GM23338 (cell line): ENCODE data around the gene NTM. TPM values are rescaled to one million over a fixed set of nuclear protein-coding genes. Genes with fewer than 3 reads are reported as not detected.

Source experiments
- ATAC-seq: fragments of 200-7000 bp; cut with Tn5 transposase; 3 replicates; pipeline ENCODE4 v1.9.1; 2020
- DNase-seq: peaks from one replicate; pipeline ENCODE4 v3.0.0-alpha.2; 2015; ENCODE audit warnings: low spot score
- H2AFZ ChIP-seq: fragments of 200-600 bp; sonication (generic); 2 replicates; pipeline ENCODE4 v1.8.0; 2016; ENCODE audit warnings: antibody characterized with exemption, mild to moderate bottlenecking, moderate library complexity
- H3F3A ChIP-seq: fragments of 200-600 bp; sonication (generic); replicated peaks from 2 replicates; pipeline ENCODE4 v1.8.0; 2017; ENCODE audit warnings: antibody characterized with exemption, mixed run types, low read depth
- H3K27ac ChIP-seq: fragments of 200-600 bp; sonication (generic); 2 replicates; pipeline ENCODE4 v1.6.1; 2016; ENCODE audit warnings: low read depth
- H3K27me3 ChIP-seq: fragments of 200-600 bp; sonication (generic); 2 replicates; pipeline ENCODE4 v1.8.0; 2016; ENCODE audit warnings: mild to moderate bottlenecking, mixed run types, moderate library complexity; ENCODE audit not compliant: insufficient read depth
- H3K36me3 ChIP-seq: fragments of 200-600 bp; sonication (generic); 2 replicates; pipeline ENCODE4 v1.8.0; 2016; ENCODE audit warnings: mild to moderate bottlenecking; ENCODE audit not compliant: insufficient read depth
- H3K4me1 ChIP-seq: fragments of 200-600 bp; sonication (generic); 2 replicates; pipeline ENCODE4 v1.8.0; 2016; ENCODE audit warnings: mild to moderate bottlenecking, moderate library complexity; ENCODE audit not compliant: insufficient read depth
- H3K4me2 ChIP-seq: fragments of 200-600 bp; sonication (generic); 2 replicates; pipeline ENCODE4 v1.7.1; 2017; ENCODE audit warnings: mixed run types
- H3K4me3 ChIP-seq: fragments of 200-600 bp; sonication (generic); 2 replicates; pipeline ENCODE4 v1.6.1; 2016; ENCODE audit warnings: mixed run types
- H3K79me2 ChIP-seq: fragments of 200-600 bp; sonication (generic); replicated peaks from 2 replicates; pipeline ENCODE4 v1.8.0; 2017; ENCODE audit warnings: mild to moderate bottlenecking; ENCODE audit not compliant: insufficient read depth
- H3K9me2 ChIP-seq: fragments of 200-600 bp; sonication (generic); 2 replicates; pipeline ENCODE4 v1.8.0; 2017; ENCODE audit not compliant: insufficient read depth
- H4K20me1 ChIP-seq: fragments of 200-600 bp; sonication (generic); replicated peaks from 2 replicates; pipeline ENCODE4 v1.8.0; 2017; ENCODE audit warnings: mild to moderate bottlenecking; ENCODE audit not compliant: insufficient read depth
- H3K27ac Mint-ChIP-seq: 2 replicates; pipeline ENCODE4 v1.8.0; 2020; ENCODE audit warnings: inconsistent platforms, mild to moderate bottlenecking, moderate library complexity, mixed read lengths
- H3K27me3 Mint-ChIP-seq: 3 replicates; pipeline ENCODE4 v1.8.0; 2022; ENCODE audit warnings: low read depth, mild to moderate bottlenecking, moderate library complexity, mixed read lengths, inconsistent platforms; ENCODE audit not compliant: insufficient read depth, poor library complexity
- H3K36me3 Mint-ChIP-seq: 3 replicates; pipeline ENCODE4 v1.8.0; 2021; ENCODE audit warnings: low read depth, mild to moderate bottlenecking, inconsistent platforms, moderate library complexity, mixed read lengths
- H3K4me1 Mint-ChIP-seq: 3 replicates; pipeline ENCODE4 v1.8.0; 2020; ENCODE audit warnings: mild to moderate bottlenecking, inconsistent platforms, mixed read lengths
- H3K4me3 Mint-ChIP-seq: 3 replicates; pipeline ENCODE4 v1.8.0; 2021; ENCODE audit warnings: moderate library complexity, mild to moderate bottlenecking, inconsistent platforms, mixed read lengths
- H3K9me3 Mint-ChIP-seq: 3 replicates; pipeline ENCODE4 v1.8.0; 2020; ENCODE audit warnings: moderate library complexity, mild to moderate bottlenecking, inconsistent platforms, mixed read lengths
- CREB1 ChIP-seq: fragments of 250-450 bp; sonication (Bioruptor Pico); IDR thresholded peaks from 2 replicates; pipeline ENCODE4 v1.5.0; 2020; ENCODE audit warnings: low read depth, mild to moderate bottlenecking, moderate library complexity
- CTCF ChIP-seq, 2 experiments: fragments of 200-600 bp in 1 of 2; sonication (generic) in 1 of 2; conservative IDR thresholded peaks; 2 replicates each; pipeline versions ENCODE4 v1.5.1 to v1.6.1; 2016 to 2017; ENCODE audit warnings: antibody characterized with exemption in 2 of 2, low read depth in 2 of 2, mild to moderate bottlenecking in 2 of 2, moderate library complexity in 1 of 2
- ETS1 ChIP-seq: IDR thresholded peaks from 2 replicates; pipeline ENCODE4 v1.6.1; 2016; ENCODE audit warnings: antibody characterized with exemption
- EZH2phosphoT487 ChIP-seq: fragments of 200-600 bp; sonication (generic); IDR thresholded peaks from one replicate; pipeline ENCODE4 v1.8.1; 2018; ENCODE audit warnings: antibody characterized with exemption; ENCODE audit not compliant: unreplicated experiment
- JUNB ChIP-seq: IDR thresholded peaks from one replicate; pipeline ENCODE4 v1.6.1; 2016; ENCODE audit warnings: antibody characterized with exemption; ENCODE audit not compliant: unreplicated experiment
- NANOG ChIP-seq: IDR thresholded peaks from 2 replicates; pipeline ENCODE4 v1.6.1; 2016; ENCODE audit warnings: antibody characterized with exemption, borderline replicate concordance
- ZNF331 ChIP-seq: fragments of 250-450 bp; sonication (Bioruptor Pico); IDR thresholded peaks from 2 replicates; pipeline ENCODE4 v1.5.0; 2020; ENCODE audit warnings: low read depth, mild to moderate bottlenecking, moderate library complexity
- ZNF462 ChIP-seq: fragments of 250-450 bp; sonication (Bioruptor Pico); IDR thresholded peaks from 2 replicates; pipeline ENCODE4 v1.5.0; 2020; ENCODE audit warnings: mild to moderate bottlenecking, moderate library complexity
- polyA plus RNA-seq: library from polyadenylated mRNA; unstranded; fragments of >200 nt; fragmentation: Nextera tagmentation; extraction: Ambion mirVana; gene quantifications from 2 replicates; pipeline ENCODE4 v1.2.1, GENCODE V29; 2016
- total RNA-seq: library from RNA; depleted of rRNA; stranded (reverse); fragments of >200 nt; shearing (Covaris generic); gene quantifications from 2 replicates; pipeline ENCODE4 v1.2.3, GENCODE V29; 2014

NTM gene
- total and polyA plus RNA-seq, 2 experiments from 2014 or later: 10.6 to 14.6 TPM

- no peak for ATAC-seq
- no peak for TF ChIP-seq ZNF331
- TF ChIP-seq NANOG: no peak
- no peak for TF ChIP-seq CREB1 (CRISPR knock-in tag)
- TF ChIP-seq EZH2phosphoT487: no peak
- no peak for TF ChIP-seq CTCF (conservative IDR thresholded peaks at IDR 0.05; ENCODE audit: low read depth in 2 of 2)
- no peak for TF ChIP-seq JUNB
- TF ChIP-seq ZNF462 (CRISPR knock-in tag): no peak
- TF ChIP-seq ETS1: no peak
- H3K36me3 Mint-ChIP-seq: no peaks in the 10 kb centered on the region; the same call in 2 of the 3 replicates
Measured at GRCh38 chr11:132217856-132218255, 847.4 kb downstream of the NTM start.

More at GRCh38 chr11:132217856-132218255, 847.4 kb downstream of the NTM start:
- no peak overlapping the region for H3K27ac ChIP-seq
- Mint-ChIP-seq H3K9me3 (no peaks in the 10 kb centered on the region), H3K27me3 (peaks cover 4% of the 10 kb centered on the region), H3K4me1 (no peaks in the 10 kb centered on the region; the same call in 1 of the 3 replicates), H3K27ac (no peak overlapping the region), H3K4me3 (no peak overlapping the region)
- H3K27me3 ChIP-seq: no peaks in the 10 kb centered on the region
- H3K4me3 ChIP-seq: no peak overlapping the region
- H3K9me2 ChIP-seq: 0 out of 2 replicates have a peak, but pooled peaks cover 3% of the 10 kb centered on the region
- no peak for DNase-seq
- no peak overlapping the region for H2AFZ ChIP-seq
- no peaks in the 10 kb centered on the region for H4K20me1 ChIP-seq
- H3K79me2 ChIP-seq: no peaks in the 10 kb centered on the region
- no peaks in the 10 kb centered on the region for H3F3A ChIP-seq
- no peak overlapping the region for H3K4me2 ChIP-seq
- H3K4me1 ChIP-seq: no peaks in the 10 kb centered on the region
- no peaks in the 10 kb centered on the region for H3K36me3 ChIP-seq
